HEK293 (cell line): ENCODE data around the gene BTBD2.

Source experiments
- CTCF ChIA-PET: fragments of 350-600 bp; formaldehyde crosslinking; extraction: SDS; loops from one replicate; lab custom pipeline; 2021; ENCODE audit warnings: antibody characterized with exemption; lab: Yijun Ruan, JAX
- POLR2A ChIA-PET: fragments of 300-600 bp; formaldehyde crosslinking; extraction: SDS; loops from one replicate; lab custom pipeline; 2020; ENCODE audit warnings: antibody characterized with exemption, inconsistent platforms; lab: Yijun Ruan, JAX
- H3K27ac ChIP-seq: fragments of 200-500 bp; sonication (Bioruptor generic); 2 replicates; pipeline ENCODE4 v1.5.1; 2014; ENCODE audit warnings: low read depth, low read length, control low read depth, inconsistent platforms; ENCODE audit errors: extremely low read depth
- H3K36me3 ChIP-seq, 2 experiments: fragments of 200-500 bp in 1 of 2; sonication (Bioruptor generic) in 1 of 2; 1 replicate in 1 of 2; 2 replicates in 1 of 2; pipeline ENCODE4 v1.5.1; 2014 to 2017; ENCODE audit warnings: inconsistent platforms in 2 of 2, low read length in 2 of 2; ENCODE audit not compliant: control insufficient read depth in 2 of 2, insufficient read depth in 1 of 2
- H3K4me1 ChIP-seq: fragments of 200-500 bp; sonication (Bioruptor generic); 2 replicates; pipeline ENCODE4 v1.5.1; 2014; ENCODE audit warnings: mild to moderate bottlenecking, low read length, inconsistent platforms; ENCODE audit not compliant: control insufficient read depth, insufficient read depth
- H3K4me3 ChIP-seq: 2 replicates; pipeline ENCODE4 v1.5.1; 2011; ENCODE audit warnings: low read depth, mild to moderate bottlenecking, control low read depth, low read length, moderate library complexity
- H3K9me3 ChIP-seq: fragments of 200-500 bp; sonication (Bioruptor generic); 2 replicates; pipeline ENCODE4 v1.5.1; 2014; ENCODE audit warnings: low read depth, low read length, inconsistent platforms; ENCODE audit not compliant: control insufficient read depth, insufficient read depth
- EGR2 ChIP-seq: fragments of 450-650 bp; formaldehyde crosslinking; IDR thresholded peaks from 2 replicates; pipeline ENCODE4 v1.5.1; 2016; ENCODE audit warnings: low read depth, missing biosample characterization, missing genetic modification characterization
- GLI4 ChIP-seq: fragments of 450-650 bp; formaldehyde crosslinking; IDR thresholded peaks from 2 replicates; pipeline ENCODE4 v1.5.1; 2016; ENCODE audit warnings: missing biosample characterization, missing genetic modification characterization
- GLIS2 ChIP-seq: fragments of 450-650 bp; formaldehyde crosslinking; IDR thresholded peaks from 2 replicates; pipeline ENCODE4 v1.5.1; 2016; ENCODE audit warnings: missing biosample characterization, missing genetic modification characterization
- KLF9 ChIP-seq: fragments of 450-650 bp; formaldehyde crosslinking; IDR thresholded peaks from 2 replicates; pipeline ENCODE4 v1.5.1; 2016; ENCODE audit warnings: missing biosample characterization, missing genetic modification characterization, low read depth
- MZF1 ChIP-seq: fragments of 450-650 bp; formaldehyde crosslinking; IDR thresholded peaks from 2 replicates; pipeline ENCODE4 v1.5.1; 2017; ENCODE audit warnings: missing biosample characterization, missing genetic modification characterization, borderline replicate concordance
- OVOL3 ChIP-seq: fragments of 450-650 bp; formaldehyde crosslinking; IDR thresholded peaks from 2 replicates; pipeline ENCODE4 v1.5.1; 2016; ENCODE audit warnings: missing biosample characterization, missing genetic modification characterization
- SCRT2 ChIP-seq: fragments of 450-650 bp; formaldehyde crosslinking; IDR thresholded peaks from 2 replicates; pipeline ENCODE4 v1.5.1; 2016; ENCODE audit warnings: missing biosample characterization, missing genetic modification characterization
- SETDB1 ChIP-seq: IDR thresholded peaks from one replicate; pipeline ENCODE4 v1.6.1; 2017; ENCODE audit warnings: mild to moderate bottlenecking, low read length, moderate library complexity, mixed read lengths; ENCODE audit not compliant: insufficient read length
- SP7 ChIP-seq: fragments of 450-650 bp; formaldehyde crosslinking; IDR thresholded peaks from 2 replicates; pipeline ENCODE4 v1.5.1; 2016; ENCODE audit warnings: missing biosample characterization, missing genetic modification characterization
- ZEB2 ChIP-seq: fragments of 450-650 bp; formaldehyde crosslinking; IDR thresholded peaks from 2 replicates; pipeline ENCODE4 v1.5.1; 2016; ENCODE audit warnings: missing biosample characterization, missing genetic modification characterization
- ZFHX2 ChIP-seq: fragments of 450-650 bp; formaldehyde crosslinking; conservative IDR thresholded peaks from 2 replicates; pipeline ENCODE4 v1.5.1; 2016; ENCODE audit warnings: missing biosample characterization, missing genetic modification characterization
- ZNF132 ChIP-seq: fragments of 450-650 bp; formaldehyde crosslinking; IDR thresholded peaks from 2 replicates; pipeline ENCODE4 v1.5.1; 2017; ENCODE audit warnings: missing biosample characterization, missing genetic modification characterization, borderline replicate concordance
- ZNF350 ChIP-seq: fragments of 450-650 bp; formaldehyde crosslinking; IDR thresholded peaks from 2 replicates; pipeline ENCODE4 v1.5.0; 2017; ENCODE audit warnings: missing biosample characterization, mild to moderate bottlenecking, missing genetic modification characterization
- ZNF354C ChIP-seq: fragments of 450-650 bp; formaldehyde crosslinking; IDR thresholded peaks from 2 replicates; pipeline ENCODE4 v1.5.1; 2016; ENCODE audit warnings: missing biosample characterization, missing genetic modification characterization, low read depth, borderline replicate concordance
- ZNF394 ChIP-seq: fragments of 450-650 bp; formaldehyde crosslinking; IDR thresholded peaks from 2 replicates; pipeline ENCODE4 v1.5.1; 2016; ENCODE audit warnings: missing biosample characterization, missing genetic modification characterization, mild to moderate bottlenecking, moderate library complexity, borderline replicate concordance
- ZNF473 ChIP-seq: fragments of 450-650 bp; formaldehyde crosslinking; IDR thresholded peaks from 2 replicates; pipeline ENCODE4 v1.5.1; 2017; ENCODE audit warnings: missing biosample characterization, missing genetic modification characterization
- ZNF560 ChIP-seq: fragments of 450-650 bp; formaldehyde crosslinking; IDR thresholded peaks from 2 replicates; pipeline ENCODE4 v1.5.1; 2017; ENCODE audit warnings: missing biosample characterization, missing genetic modification characterization, borderline replicate concordance
- ZNF670 ChIP-seq: fragments of 450-650 bp; formaldehyde crosslinking; IDR thresholded peaks from 2 replicates; pipeline ENCODE4 v1.5.1; 2016; ENCODE audit warnings: missing biosample characterization, missing genetic modification characterization, low read depth
- ZNF707 ChIP-seq: fragments of 450-650 bp; formaldehyde crosslinking; IDR thresholded peaks from 2 replicates; pipeline ENCODE4 v1.5.1; 2016; ENCODE audit warnings: missing biosample characterization, missing genetic modification characterization
- ZNF837 ChIP-seq: fragments of 450-650 bp; formaldehyde crosslinking; IDR thresholded peaks from 2 replicates; pipeline ENCODE4 v1.5.1; 2016; ENCODE audit warnings: missing biosample characterization, missing genetic modification characterization
- TF ChIP-seq, protein P1 (sequence below): fragments of 450-650 bp; formaldehyde crosslinking; IDR thresholded peaks from 2 replicates; pipeline ENCODE4 v1.5.1; 2017; ENCODE audit warnings: missing biosample characterization, missing genetic modification characterization
- TF ChIP-seq, protein P2 (sequence below): fragments of 450-650 bp; formaldehyde crosslinking; IDR thresholded peaks from 2 replicates; pipeline ENCODE4 v1.5.1; 2016; ENCODE audit warnings: missing biosample characterization, missing genetic modification characterization
- TF ChIP-seq, protein P3 (sequence below): fragments of 450-650 bp; formaldehyde crosslinking; IDR thresholded peaks from 2 replicates; pipeline ENCODE4 v1.5.1; 2016; ENCODE audit warnings: missing biosample characterization, missing genetic modification characterization
- TF ChIP-seq, protein P4 (sequence below): fragments of 450-650 bp; formaldehyde crosslinking; IDR thresholded peaks from 2 replicates; pipeline ENCODE4 v1.5.1; 2016; ENCODE audit warnings: missing biosample characterization, missing genetic modification characterization, low read depth
- TF ChIP-seq, protein P5 (sequence below): fragments of 450-650 bp; formaldehyde crosslinking; IDR thresholded peaks from 2 replicates; pipeline ENCODE4 v1.5.1; 2016; ENCODE audit warnings: missing biosample characterization, missing genetic modification characterization
- TF ChIP-seq, protein P6 (sequence below): fragments of 450-650 bp; formaldehyde crosslinking; optimal IDR thresholded peaks from 2 replicates; pipeline ENCODE3; 2016; ENCODE audit warnings: missing biosample characterization, mild to moderate bottlenecking, missing genetic modification characterization

BTBD2 gene

DNA sequence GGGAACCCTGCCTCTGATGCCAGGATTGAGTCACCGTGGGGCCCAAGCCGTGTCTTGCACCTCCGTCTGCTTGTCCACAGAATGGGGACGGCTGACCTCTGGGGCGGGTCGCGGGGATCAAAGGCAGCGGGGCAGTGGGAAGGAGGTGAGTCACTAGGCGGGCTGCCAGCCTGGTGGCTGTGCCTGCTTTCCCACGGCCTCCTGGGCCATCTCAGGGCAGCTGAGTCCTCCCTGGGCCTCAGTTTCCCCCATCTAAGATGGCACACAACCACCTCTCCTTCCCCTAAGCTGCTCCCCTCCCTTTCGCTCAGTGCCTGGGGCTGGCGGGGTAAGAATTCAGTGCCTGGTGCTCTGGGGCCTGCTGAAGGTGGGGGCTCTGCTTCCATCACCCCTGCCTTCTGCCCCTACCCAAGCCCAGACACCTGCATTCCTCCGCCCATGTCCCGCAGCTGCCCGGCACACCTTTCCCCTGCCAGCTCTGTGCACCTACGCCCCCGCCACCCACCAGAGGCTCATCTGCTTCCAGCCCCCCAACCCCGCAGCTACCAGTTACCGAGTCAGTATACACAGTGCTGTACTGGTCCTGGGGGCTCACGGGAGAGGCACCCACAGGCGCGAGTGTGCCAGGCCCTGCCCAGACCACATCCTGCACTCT lies 32.1 kb upstream of the BTBD2 start:
- Histone ChIP-seq H3K9me3 (no peaks in the 10 kb centered on the region), H3K4me1 (peaks cover 4% of the 10 kb centered on the region), H3K4me3 (no peak overlapping the region), H3K27ac (no peak overlapping the region), H3K36me3 (peaks cover 0 to 58% of the 10 kb centered on the region in 2 experiments; a peak in 2 of 3 replicates)
- ChIA-PET CTCF (no interaction called here), POLR2A (interaction anchor here (0.6 to 3.5 kb wide), 4 partner anchors 11 to 37 kb away, joined by 4 to 17 read pairs (median 5); no protein-coding TSS in a partner anchor)
- no peak for TF ChIP-seq ZNF473 (tag by site-specific recombination)
- TF ChIP-seq GLIS2: no peak
- TF ChIP-seq MZF1 (tag by site-specific recombination): no peak
- TF ChIP-seq ZFHX2 (tag by site-specific recombination): peak; percentile 16; the same call in 1 of the 2 replicates
- TF ChIP-seq, protein P1, sequence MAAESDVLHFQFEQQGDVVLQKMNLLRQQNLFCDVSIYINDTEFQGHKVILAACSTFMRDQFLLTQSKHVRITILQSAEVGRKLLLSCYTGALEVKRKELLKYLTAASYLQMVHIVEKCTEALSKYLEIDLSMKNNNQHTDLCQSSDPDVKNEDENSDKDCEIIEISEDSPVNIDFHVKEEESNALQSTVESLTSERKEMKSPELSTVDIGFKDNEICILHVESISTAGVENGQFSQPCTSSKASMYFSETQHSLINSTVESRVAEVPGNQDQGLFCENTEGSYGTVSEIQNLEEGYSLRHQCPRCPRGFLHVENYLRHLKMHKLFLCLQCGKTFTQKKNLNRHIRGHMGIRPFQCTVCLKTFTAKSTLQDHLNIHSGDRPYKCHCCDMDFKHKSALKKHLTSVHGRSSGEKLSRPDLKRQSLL: no peak
- TF ChIP-seq, protein P2, sequence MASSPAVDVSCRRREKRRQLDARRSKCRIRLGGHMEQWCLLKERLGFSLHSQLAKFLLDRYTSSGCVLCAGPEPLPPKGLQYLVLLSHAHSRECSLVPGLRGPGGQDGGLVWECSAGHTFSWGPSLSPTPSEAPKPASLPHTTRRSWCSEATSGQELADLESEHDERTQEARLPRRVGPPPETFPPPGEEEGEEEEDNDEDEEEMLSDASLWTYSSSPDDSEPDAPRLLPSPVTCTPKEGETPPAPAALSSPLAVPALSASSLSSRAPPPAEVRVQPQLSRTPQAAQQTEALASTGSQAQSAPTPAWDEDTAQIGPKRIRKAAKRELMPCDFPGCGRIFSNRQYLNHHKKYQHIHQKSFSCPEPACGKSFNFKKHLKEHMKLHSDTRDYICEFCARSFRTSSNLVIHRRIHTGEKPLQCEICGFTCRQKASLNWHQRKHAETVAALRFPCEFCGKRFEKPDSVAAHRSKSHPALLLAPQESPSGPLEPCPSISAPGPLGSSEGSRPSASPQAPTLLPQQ: peak; percentile 44
- no peak for TF ChIP-seq SCRT2
- no peak for TF ChIP-seq ZNF670 (tag by site-specific recombination)
- TF ChIP-seq ZNF560 (tag by site-specific recombination): no peak
- peak; percentile 31; the same call in 1 of the 2 replicates for TF ChIP-seq EGR2 (tag by site-specific recombination)
- no peak for TF ChIP-seq ZNF394 (tag by site-specific recombination)
- TF ChIP-seq SP7 (tag by site-specific recombination): 0 out of 2 replicates have a peak, but pooled peaks have one; percentile 47
- TF ChIP-seq ZNF837 (tag by site-specific recombination): no peak
- no peak for TF ChIP-seq OVOL3 (tag by site-specific recombination)
- TF ChIP-seq, protein P3, sequence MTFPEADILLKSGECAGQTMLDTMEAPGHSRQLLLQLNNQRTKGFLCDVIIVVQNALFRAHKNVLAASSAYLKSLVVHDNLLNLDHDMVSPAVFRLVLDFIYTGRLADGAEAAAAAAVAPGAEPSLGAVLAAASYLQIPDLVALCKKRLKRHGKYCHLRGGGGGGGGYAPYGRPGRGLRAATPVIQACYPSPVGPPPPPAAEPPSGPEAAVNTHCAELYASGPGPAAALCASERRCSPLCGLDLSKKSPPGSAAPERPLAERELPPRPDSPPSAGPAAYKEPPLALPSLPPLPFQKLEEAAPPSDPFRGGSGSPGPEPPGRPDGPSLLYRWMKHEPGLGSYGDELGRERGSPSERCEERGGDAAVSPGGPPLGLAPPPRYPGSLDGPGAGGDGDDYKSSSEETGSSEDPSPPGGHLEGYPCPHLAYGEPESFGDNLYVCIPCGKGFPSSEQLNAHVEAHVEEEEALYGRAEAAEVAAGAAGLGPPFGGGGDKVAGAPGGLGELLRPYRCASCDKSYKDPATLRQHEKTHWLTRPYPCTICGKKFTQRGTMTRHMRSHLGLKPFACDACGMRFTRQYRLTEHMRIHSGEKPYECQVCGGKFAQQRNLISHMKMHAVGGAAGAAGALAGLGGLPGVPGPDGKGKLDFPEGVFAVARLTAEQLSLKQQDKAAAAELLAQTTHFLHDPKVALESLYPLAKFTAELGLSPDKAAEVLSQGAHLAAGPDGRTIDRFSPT (tag by site-specific recombination): peak; percentile 44; the same call in 1 of the 2 replicates
- no peak for TF ChIP-seq ZNF350
- no peak for TF ChIP-seq ZNF132
- TF ChIP-seq, protein P4, sequence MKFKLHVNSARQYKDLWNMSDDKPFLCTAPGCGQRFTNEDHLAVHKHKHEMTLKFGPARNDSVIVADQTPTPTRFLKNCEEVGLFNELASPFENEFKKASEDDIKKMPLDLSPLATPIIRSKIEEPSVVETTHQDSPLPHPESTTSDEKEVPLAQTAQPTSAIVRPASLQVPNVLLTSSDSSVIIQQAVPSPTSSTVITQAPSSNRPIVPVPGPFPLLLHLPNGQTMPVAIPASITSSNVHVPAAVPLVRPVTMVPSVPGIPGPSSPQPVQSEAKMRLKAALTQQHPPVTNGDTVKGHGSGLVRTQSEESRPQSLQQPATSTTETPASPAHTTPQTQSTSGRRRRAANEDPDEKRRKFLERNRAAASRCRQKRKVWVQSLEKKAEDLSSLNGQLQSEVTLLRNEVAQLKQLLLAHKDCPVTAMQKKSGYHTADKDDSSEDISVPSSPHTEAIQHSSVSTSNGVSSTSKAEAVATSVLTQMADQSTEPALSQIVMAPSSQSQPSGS (tag by site-specific recombination): no peak

DNA sequence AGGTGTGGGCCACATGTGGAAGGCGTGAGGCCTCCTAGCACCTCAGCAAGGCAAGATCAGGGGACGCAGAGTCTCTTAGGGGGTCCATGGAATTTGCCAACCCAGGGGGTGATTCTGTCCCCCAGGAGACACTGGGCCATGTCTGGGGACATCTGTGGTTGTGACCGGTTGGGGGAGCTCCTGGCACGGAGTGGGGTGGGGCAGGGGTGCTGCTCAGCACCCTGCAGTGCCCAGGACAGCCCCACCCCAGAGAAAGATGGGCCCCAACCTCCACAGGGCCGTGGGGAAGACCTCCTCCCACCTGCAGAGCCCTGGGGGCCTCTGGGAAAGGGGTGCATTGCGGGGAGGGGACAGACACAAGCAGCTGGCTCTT lies 31.5 kb upstream of the BTBD2 start:
- no peak overlapping the region for H3K27ac ChIP-seq
- no peak overlapping the region for H3K4me3 ChIP-seq
- CTCF ChIA-PET: no interaction called here
- peaks cover 0 to 61% of the 10 kb centered on the region in 2 experiments; a peak in 2 of 3 replicates for H3K36me3 ChIP-seq
- no peaks in the 10 kb centered on the region for H3K9me3 ChIP-seq
- H3K4me1 ChIP-seq: peaks cover 8% of the 10 kb centered on the region
- POLR2A ChIA-PET: interaction anchor here (0.6 to 3.5 kb wide), 3 partner anchors 11 to 37 kb away, joined by 4 to 17 read pairs (median 4); no protein-coding TSS in a partner anchor
- TF ChIP-seq, protein P5, sequence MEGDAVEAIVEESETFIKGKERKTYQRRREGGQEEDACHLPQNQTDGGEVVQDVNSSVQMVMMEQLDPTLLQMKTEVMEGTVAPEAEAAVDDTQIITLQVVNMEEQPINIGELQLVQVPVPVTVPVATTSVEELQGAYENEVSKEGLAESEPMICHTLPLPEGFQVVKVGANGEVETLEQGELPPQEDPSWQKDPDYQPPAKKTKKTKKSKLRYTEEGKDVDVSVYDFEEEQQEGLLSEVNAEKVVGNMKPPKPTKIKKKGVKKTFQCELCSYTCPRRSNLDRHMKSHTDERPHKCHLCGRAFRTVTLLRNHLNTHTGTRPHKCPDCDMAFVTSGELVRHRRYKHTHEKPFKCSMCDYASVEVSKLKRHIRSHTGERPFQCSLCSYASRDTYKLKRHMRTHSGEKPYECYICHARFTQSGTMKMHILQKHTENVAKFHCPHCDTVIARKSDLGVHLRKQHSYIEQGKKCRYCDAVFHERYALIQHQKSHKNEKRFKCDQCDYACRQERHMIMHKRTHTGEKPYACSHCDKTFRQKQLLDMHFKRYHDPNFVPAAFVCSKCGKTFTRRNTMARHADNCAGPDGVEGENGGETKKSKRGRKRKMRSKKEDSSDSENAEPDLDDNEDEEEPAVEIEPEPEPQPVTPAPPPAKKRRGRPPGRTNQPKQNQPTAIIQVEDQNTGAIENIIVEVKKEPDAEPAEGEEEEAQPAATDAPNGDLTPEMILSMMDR: no peak
- TF ChIP-seq GLI4 (tag by site-specific recombination) (no peak), ZNF354C (tag by site-specific recombination) (no peak), SETDB1 (no peak), ZEB2 (tag by site-specific recombination) (no peak), EGR2 (tag by site-specific recombination) (no peak), KLF9 (tag by site-specific recombination) (no peak), ZNF707 (no peak)
- TF ChIP-seq, protein P6, sequence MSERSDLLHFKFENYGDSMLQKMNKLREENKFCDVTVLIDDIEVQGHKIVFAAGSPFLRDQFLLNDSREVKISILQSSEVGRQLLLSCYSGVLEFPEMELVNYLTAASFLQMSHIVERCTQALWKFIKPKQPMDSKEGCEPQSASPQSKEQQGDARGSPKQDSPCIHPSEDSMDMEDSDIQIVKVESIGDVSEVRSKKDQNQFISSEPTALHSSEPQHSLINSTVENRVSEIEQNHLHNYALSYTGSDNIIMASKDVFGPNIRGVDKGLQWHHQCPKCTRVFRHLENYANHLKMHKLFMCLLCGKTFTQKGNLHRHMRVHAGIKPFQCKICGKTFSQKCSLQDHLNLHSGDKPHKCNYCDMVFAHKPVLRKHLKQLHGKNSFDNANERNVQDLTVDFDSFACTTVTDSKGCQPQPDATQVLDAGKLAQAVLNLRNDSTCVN (tag by site-specific recombination): no peak
